Activated T-cell treated with anti-CD3 and anti-CD28 coated beads, Interleukin-2, amount 50 U/mL, for 48 hours (primary cell): ENCODE measurements around the gene TIMP2.
A peak's percentile ranks its signal among the peaks of the same experiment; 100 is the strongest.
"Not testable (repeated sequence)": the region's sequence is repeated elsewhere in the genome, so short reads cannot be mapped to it uniquely, and the experiment has no call there.

Experiments used
- DNase-seq, 2 experiments: peaks; one replicate each; pipeline ENCODE4 v3.0.0-alpha.2; 2020

The TIMP2 gene

GRCh38 chr17:78954684-78955083, 29.5 kb upstream of the TIMP2 start:
- no peak for DNase-seq

GRCh38 chr17:78953356-78954350, 28.5 kb upstream of the TIMP2 start:
- no peak for DNase-seq

GRCh38 chr17:78952706-78953105, 27.5 kb upstream of the TIMP2 start:
- DNase-seq: no peak

- DNase-seq: no peak
Observed at GRCh38 chr17:78951967-78952551, 26.9 kb upstream of the TIMP2 start.

- no peak for DNase-seq
Observed at GRCh38 chr17:78950870-78951269, 25.7 kb upstream of the TIMP2 start.

GRCh38 chr17:78947235-78948149, 22.3 kb upstream of the TIMP2 start:
- DNase-seq: no peak

- no peak for DNase-seq
Observed at GRCh38 chr17:78946631-78947030, 21.4 kb upstream of the TIMP2 start.

- no peak for DNase-seq
Observed at GRCh38 chr17:78946131-78946530, 20.9 kb upstream of the TIMP2 start.

GRCh38 chr17:78945455-78945854, 20.3 kb upstream of the TIMP2 start:
- not testable (repeated sequence) for DNase-seq

GRCh38 chr17:78944956-78945355, 19.8 kb upstream of the TIMP2 start:
- DNase-seq: no peak

- no peak for DNase-seq
Observed at GRCh38 chr17:78944026-78944425, 18.8 kb upstream of the TIMP2 start.

GRCh38 chr17:78940708-78941107, 15.5 kb upstream of the TIMP2 start:
- DNase-seq: no peak

GRCh38 chr17:78940258-78940657, 15.1 kb upstream of the TIMP2 start:
- no peak for DNase-seq

GRCh38 chr17:78939615-78940014, 14.4 kb upstream of the TIMP2 start:
- DNase-seq: no peak

- no peak for DNase-seq
Observed at GRCh38 chr17:78937561-78937960, 12.4 kb upstream of the TIMP2 start.

- no peak for DNase-seq
Observed at GRCh38 chr17:78935419-78936323, 10.5 kb upstream of the TIMP2 start.

- no peak for DNase-seq
Observed at GRCh38 chr17:78934681-78935418, 9.7 kb upstream of the TIMP2 start.

GRCh38 chr17:78933959-78934568, 8.9 kb upstream of the TIMP2 start:
- no peak for DNase-seq

- peak; percentile 59 to 67 for DNase-seq
Observed at GRCh38 chr17:78933025-78933958, 8.1 kb upstream of the TIMP2 start.
